K562 (cell line): ENCODE measurements around the gene ATXN7L1. TPM values are rescaled to one million over a fixed set of nuclear protein-coding genes. Genes with fewer than 3 reads are reported as not detected.
A peak's percentile ranks its signal among the peaks of the same experiment; 100 is the strongest.

Experiments used
- ATAC-seq: fragments of 200-7000 bp; cut with Tn5 transposase; 3 replicates; pipeline ENCODE4 v1.9.1; 2020; ENCODE audit warnings: moderate library complexity
- BruUV-seq: library from RNA; stranded (reverse); fragments of 400-500 nt; replicated peaks from 2 replicates; lab custom pipeline; 2021; lab: Mats Ljungman, UMichigan
- CTCF ChIA-PET: fragments of 300-600 bp; formaldehyde crosslinking; extraction: SDS; loops from one replicate; lab custom pipeline; 2021; ENCODE audit warnings: low intra/inter-chr PET ratio; lab: Yijun Ruan, JAX
- POLR2A ChIA-PET: fragments of 300-600, 350-650 bp; sonication (Branson Sonifier 250); formaldehyde crosslinking; extraction: SDS; loops from one replicate; lab custom pipeline; 2021; ENCODE audit warnings: antibody characterized with exemption, inconsistent platforms; lab: Yijun Ruan, JAX
- DNase-seq, 4 experiments: peaks; one replicate each; pipeline versions ENCODE4 v3.0.0 to v3.0.0-alpha.2; 2011 to 2018; ENCODE audit warnings: low spot score in 3 of 4, mixed read lengths in 3 of 4; ENCODE audit errors: extremely low read depth in 1 of 4
- FAIRE-seq: peaks from 2 replicates; lab custom pipeline; 2011; peaks lifted over from hg19 to GRCh38; lab: Jason Lieb, UNC
- H2AFZ ChIP-seq: 2 replicates; pipeline ENCODE4 v1.6.0; 2011; ENCODE audit warnings: low read depth, low read length, control low read depth, inconsistent platforms
- H3K27ac ChIP-seq: fragments of 200-600 bp; 3 replicates; pipeline ENCODE4 v1.8.0; 2011; ENCODE audit warnings: low read depth, mild to moderate bottlenecking, control low read depth, inconsistent platforms, low read length, moderate library complexity, mixed read lengths; ENCODE audit errors: extremely low read depth
- H3K27me3 ChIP-seq, 2 experiments: fragments of 300-600 bp in 1 of 2; 2 replicates in 1 of 2; 3 replicates in 1 of 2; pipeline versions ENCODE4 v1.6.0 to v1.8.0; 2011; ENCODE audit warnings: inconsistent platforms in 2 of 2, low read length in 2 of 2, mild to moderate bottlenecking in 1 of 2, mixed read lengths in 1 of 2, moderate library complexity in 1 of 2; ENCODE audit not compliant: control insufficient read depth in 2 of 2, insufficient read depth in 2 of 2
- H3K36me3 ChIP-seq: fragments of 300-600 bp; 3 replicates; pipeline ENCODE4 v1.8.0; 2011; ENCODE audit warnings: mild to moderate bottlenecking, low read length, inconsistent platforms; ENCODE audit not compliant: control insufficient read depth, insufficient read depth
- H3K4me1 ChIP-seq, 2 experiments: fragments of 200-600 bp in 1 of 2; replicated peaks in 1 of 2; 2 replicates in 1 of 2; 3 replicates in 1 of 2; pipeline versions ENCODE4 v1.5.1 to v1.8.0; 2011; ENCODE audit warnings: inconsistent platforms in 2 of 2, low read length in 2 of 2, mild to moderate bottlenecking in 1 of 2, mixed read lengths in 1 of 2, moderate library complexity in 1 of 2; ENCODE audit not compliant: control insufficient read depth in 2 of 2, insufficient read depth in 2 of 2
- H3K4me2 ChIP-seq: 2 replicates; pipeline ENCODE4 v1.6.1; 2011; ENCODE audit warnings: low read length, control low read depth, inconsistent platforms, mixed read lengths; ENCODE audit not compliant: insufficient read depth
- H3K4me3 ChIP-seq: fragments of 200-600 bp; sonication (generic), shearing (Covaris generic); 2 replicates; pipeline ENCODE4 v1.5.1; 2016; ENCODE audit warnings: control low read depth, inconsistent platforms
- H3K79me2 ChIP-seq: fragments of 200-600 bp; 3 replicates; pipeline ENCODE4 v1.8.0; 2011; ENCODE audit warnings: low read length, inconsistent platforms; ENCODE audit not compliant: control insufficient read depth, insufficient read depth
- H3K9ac ChIP-seq, 2 experiments: 2 replicates each; pipeline versions ENCODE4 v1.6.0 to v1.6.1; 2011; ENCODE audit warnings: low read depth in 2 of 2, low read length in 2 of 2, control low read depth in 1 of 2, inconsistent platforms in 1 of 2, mild to moderate bottlenecking in 1 of 2, mixed read lengths in 1 of 2; ENCODE audit not compliant: insufficient read depth in 1 of 2
- H3K9me1 ChIP-seq: one replicate; pipeline ENCODE4 v1.6.0; 2011; ENCODE audit warnings: inconsistent platforms, mild to moderate bottlenecking, low read length, moderate library complexity; ENCODE audit not compliant: control insufficient read depth, insufficient read depth
- H3K9me3 ChIP-seq: replicated peaks from 2 replicates; pipeline ENCODE4 v1.5.1; 2011; ENCODE audit warnings: low read depth, low read length, inconsistent platforms; ENCODE audit not compliant: control insufficient read depth, insufficient read depth
- H4K20me1 ChIP-seq: replicated peaks from 2 replicates; pipeline ENCODE4 v1.6.1; 2011; ENCODE audit warnings: low read length, inconsistent platforms, mixed read lengths; ENCODE audit not compliant: control insufficient read depth, insufficient read depth
- ESRRA ChIP-seq: fragments of 450-650 bp; IDR thresholded peaks from 2 replicates; pipeline ENCODE4 v1.6.1; 2014; ENCODE audit warnings: low read depth, mild to moderate bottlenecking, moderate library complexity, borderline replicate concordance
- ESRRB ChIP-seq: fragments of 250-450 bp; sonication (Bioruptor Pico); IDR thresholded peaks from 2 replicates; pipeline ENCODE4 v1.5.0; 2020; ENCODE audit warnings: mild to moderate bottlenecking, moderate library complexity, borderline replicate concordance
- MEF2D ChIP-seq: conservative IDR thresholded peaks from 2 replicates; pipeline ENCODE4 v1.6.1; 2016; ENCODE audit warnings: low read depth, missing genetic modification characterization, missing compliant biosample characterization
- MTA2 ChIP-seq: fragments of 450-650 bp; IDR thresholded peaks from 2 replicates; pipeline ENCODE4 v1.6.1; 2016; ENCODE audit warnings: low read depth
- NFIX ChIP-seq: fragments of 250-450 bp; sonication (Bioruptor Pico); IDR thresholded peaks from 2 replicates; pipeline ENCODE4 v1.4.0; 2020; ENCODE audit warnings: low read depth, mild to moderate bottlenecking, moderate library complexity
- SFPQ ChIP-seq: fragments of 200-400 bp; formaldehyde crosslinking; IDR thresholded peaks from 2 replicates; pipeline ENCODE4 v1.6.1; 2017; ENCODE audit warnings: mild to moderate bottlenecking, low read depth, low read length, moderate library complexity
- SP1 ChIP-seq: sonication (generic); formaldehyde crosslinking; IDR thresholded peaks from 2 replicates; pipeline ENCODE4 v1.8.1; 2022; ENCODE audit warnings: mild to moderate bottlenecking, missing genetic modification reagents
- ZNF133 ChIP-seq: fragments of 250-450 bp; sonication (Bioruptor Pico); IDR thresholded peaks from 2 replicates; pipeline ENCODE4 v1.4.0; 2020; ENCODE audit warnings: mild to moderate bottlenecking
- ZNF24 ChIP-seq: fragments of 450-650 bp; IDR thresholded peaks from 2 replicates; pipeline ENCODE4 v1.6.1; 2016
- WGBS: fragments of 100-300 bp; shearing (Covaris generic); methylation state at CpG from one replicate; pipeline ENCODE4 v1.1.6; 2016; ENCODE audit warnings: low coverage, mixed read lengths; ENCODE audit not compliant: insufficient coverage; ENCODE audit errors: missing lambda C conversion rate; 5-methylcytosine and 5-hydroxymethylcytosine counted together
- in situ Hi-C: fragments of 300-500 bp; cut with MboI; formaldehyde crosslinking; loops from 4 replicates; pipeline ENCODE4 v1.15.0; 2018; ENCODE audit warnings: inconsistent platforms, mixed read lengths
- intact Hi-C: fragments of 100-400 bp; cut with micrococcal nuclease; formaldehyde crosslinking; loops from 2 replicates; pipeline ENCODE4 v1.14.2; 2022
- polyA plus RNA-seq, 8 experiments: library from polyadenylated mRNA; depleted of rRNA in 4 of 8; stranded (reverse) in 5 of 8; unstranded in 3 of 8; fragments of >200 nt; fragmentation: Nextera tagmentation in 2 of 8; fragmentation: Illumina TruSeq in 1 of 8; extraction: Ambion mirVana in 2 of 8; extraction: Trizol in 1 of 8; gene quantifications; 2 replicates each; pipeline versions ENCODE4 v1.2.1 to v1.2.3, GENCODE V29; 2011 to 2014; ENCODE audit warnings: inconsistent platforms in 1 of 8, missing spikeins in 1 of 8
- total RNA-seq, 7 experiments: library from RNA; depleted of rRNA in 6 of 7; stranded (reverse); fragments of >200 nt in 6 of 7; fragmentation: Illumina TruSeq in 2 of 7; extraction: Trizol in 2 of 7; gene quantifications; 2 replicates each; pipeline versions ENCODE4 v1.2.1 to v1.2.3, GENCODE V29; 2011 to 2021; ENCODE audit warnings: low replicate concordance in 1 of 7
- TF ChIP-seq, protein P1 (sequence below), 2 experiments: fragments of 450-650 bp; conservative IDR thresholded peaks; 2 replicates each; pipeline ENCODE4 v1.6.1; 2017; ENCODE audit warnings: mild to moderate bottlenecking in 2 of 2, moderate library complexity in 2 of 2

ATXN7L1 gene
- total and polyA plus RNA-seq, 9 of the 15 experiments (the other 6 are each of a cell fraction or from before 2014, with no cell fraction given), result 6.6 to 13.7 (median 10.7) TPM

- Histone ChIP-seq H3K27ac (no peak overlapping the region), H3K4me1 (peaks cover 0 to 12% of the 10 kb centered on the region in 2 experiments; a peak in 1 of 5 replicates), H3K9me3 (no peaks in the 10 kb centered on the region), H3K27me3 (peaks cover 4 to 50% of the 10 kb centered on the region in 2 experiments; a peak in 3 of 5 replicates), H3K4me3 (no peak overlapping the region), H3K36me3 (no peaks in the 10 kb centered on the region), H2AFZ (no peak overlapping the region), H3K4me2 (no peak overlapping the region), H4K20me1 (0 out of 2 replicates have a peak, but pooled peaks cover 6% of the 10 kb centered on the region), H3K79me2 (no peaks in the 10 kb centered on the region), H3K9me1 (no peaks in the 10 kb centered on the region), H3K9ac (no peak overlapping the region)
- ChIA-PET POLR2A (no interaction called here), CTCF (no interaction called here)
- ATAC-seq (no peak), FAIRE-seq (no peak), DNase-seq (no peak)
- in situ Hi-C loops, result loop anchor here (10.0 kb wide), 1 partner anchor 958 kb away; no protein-coding TSS in a partner anchor
- TF ChIP-seq MTA2, result no peak
- no peak for TF ChIP-seq ZNF133 (CRISPR knock-in tag)
- 54% methylated on average over 9 of the region's 9 CpGs for WGBS
- BruUV-seq, result no TSS peak
- intact Hi-C loops, result no loop called here
Measured at GRCh38 chr7:105612806-105613205, 263.6 kb downstream of the ATXN7L1 start.

GRCh38 chr7:105611856-105612775 is 264.3 kb downstream of the ATXN7L1 start:
- Histone ChIP-seq H4K20me1 (0 out of 2 replicates have a peak, but pooled peaks cover 6% of the 10 kb centered on the region), H3K36me3 (no peaks in the 10 kb centered on the region), H3K4me2 (no peak overlapping the region), H3K4me3 (no peak overlapping the region), H3K9me1 (no peaks in the 10 kb centered on the region), H3K79me2 (no peaks in the 10 kb centered on the region), H2AFZ (no peak overlapping the region), H3K9me3 (no peaks in the 10 kb centered on the region), H3K27me3 (peaks cover 4 to 53% of the 10 kb centered on the region in 2 experiments; a peak in 4 of 5 replicates), H3K9ac (no peak overlapping the region), H3K4me1 (peaks cover 0 to 12% of the 10 kb centered on the region in 2 experiments; a peak in 1 of 5 replicates), H3K27ac (no peak overlapping the region)
- BruUV-seq, result no TSS peak
- 18% methylated on average over 16 of the region's 16 CpGs for WGBS
- ATAC-seq (peak; percentile 35; the same call in 2 of the 3 replicates), FAIRE-seq (peak; percentile 82), DNase-seq (peak in 1 of 4 experiments; percentile 35)
- CTCF ChIA-PET, result no interaction called here
- POLR2A ChIA-PET, result no interaction called here
- in situ Hi-C loops (loop anchor here (10.0 kb wide), 1 partner anchor 957 kb away; no protein-coding TSS in a partner anchor), intact Hi-C loops (no loop called here)
- TF ChIP-seq, protein P1, sequence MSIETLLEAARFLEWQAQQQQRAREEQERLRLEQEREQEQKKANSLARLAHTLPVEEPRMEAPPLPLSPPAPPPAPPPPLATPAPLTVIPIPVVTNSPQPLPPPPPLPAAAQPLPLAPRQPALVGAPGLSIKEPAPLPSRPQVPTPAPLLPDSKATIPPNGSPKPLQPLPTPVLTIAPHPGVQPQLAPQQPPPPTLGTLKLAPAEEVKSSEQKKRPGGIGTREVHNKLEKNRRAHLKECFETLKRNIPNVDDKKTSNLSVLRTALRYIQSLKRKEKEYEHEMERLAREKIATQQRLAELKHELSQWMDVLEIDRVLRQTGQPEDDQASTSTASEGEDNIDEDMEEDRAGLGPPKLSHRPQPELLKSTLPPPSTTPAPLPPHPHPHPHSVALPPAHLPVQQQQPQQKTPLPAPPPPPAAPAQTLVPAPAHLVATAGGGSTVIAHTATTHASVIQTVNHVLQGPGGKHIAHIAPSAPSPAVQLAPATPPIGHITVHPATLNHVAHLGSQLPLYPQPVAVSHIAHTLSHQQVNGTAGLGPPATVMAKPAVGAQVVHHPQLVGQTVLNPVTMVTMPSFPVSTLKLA (conservative IDR thresholded peaks at IDR 0.05), result no peak
- TF ChIP-seq NFIX (CRISPR knock-in tag) (no peak), ZNF24 (no peak), ESRRB (CRISPR knock-in tag) (no peak), MEF2D (tag) (no peak), SP1 (CRISPR knock-in tag) (no peak), ESRRA (no peak), SFPQ (no peak)
